Karpas-422 (cell line): Measurements from ENCODE around the gene INO80D. TPM values are rescaled to one million over a fixed set of nuclear protein-coding genes. Genes with fewer than 3 reads are reported as not detected.

ENCODE experiments used
- DNase-seq: peaks from one replicate; pipeline ENCODE4 v3.0.0-alpha.2; 2015
- H2AFZ ChIP-seq: fragments of 200-600 bp; sonication (generic); 2 replicates; pipeline ENCODE4 v1.6.1; 2014; ENCODE audit warnings: antibody characterized with exemption, low read length, mixed read lengths
- H3K27ac ChIP-seq: fragments of 200-600 bp; sonication (generic); 2 replicates; pipeline ENCODE4 v1.5.1; 2014; ENCODE audit warnings: mild to moderate bottlenecking, low read length, moderate library complexity
- H3K27me3 ChIP-seq: fragments of 200-600 bp; sonication (generic); 2 replicates; pipeline ENCODE4 v1.6.1; 2014; ENCODE audit warnings: low read length, mixed read lengths
- H3K36me3 ChIP-seq: fragments of 200-600 bp; sonication (generic); 2 replicates; pipeline ENCODE4 v1.6.1; 2014; ENCODE audit warnings: low read length, mixed read lengths; ENCODE audit not compliant: insufficient read depth
- H3K4me1 ChIP-seq: fragments of 200-600 bp; sonication (generic); 2 replicates; pipeline ENCODE4 v1.6.1; 2014; ENCODE audit warnings: mild to moderate bottlenecking, low read length, mixed read lengths
- H3K4me2 ChIP-seq: fragments of 200-600 bp; sonication (generic); 2 replicates; pipeline ENCODE4 v1.6.1; 2014; ENCODE audit warnings: low read length, low read depth, mild to moderate bottlenecking; ENCODE audit not compliant: poor library complexity, severe bottlenecking
- H3K4me3 ChIP-seq: fragments of 200-600 bp; sonication (generic); 2 replicates; pipeline ENCODE4 v1.5.1; 2014; ENCODE audit warnings: mild to moderate bottlenecking, antibody characterized with exemption, low read length, mixed read lengths
- H3K79me2 ChIP-seq: fragments of 200-600 bp; sonication (generic); 2 replicates; pipeline ENCODE4 v1.6.1; 2014; ENCODE audit warnings: mild to moderate bottlenecking, low read length, mixed read lengths
- H3K9ac ChIP-seq: fragments of 200-600 bp; sonication (generic); 2 replicates; pipeline ENCODE4 v1.6.0; 2014; ENCODE audit warnings: low read length
- H3K9me2 ChIP-seq: fragments of 200-600 bp; sonication (generic), shearing (Covaris generic); replicated peaks from 2 replicates; pipeline ENCODE4 v1.6.0; 2014; ENCODE audit warnings: mild to moderate bottlenecking, low read length, moderate library complexity; ENCODE audit not compliant: insufficient read depth
- H3K9me3 ChIP-seq: fragments of 300-700, 200-600 bp; sonication (generic); 2 replicates; pipeline ENCODE4 v1.6.1; 2014; ENCODE audit warnings: low read length, mixed read lengths
- H4K20me1 ChIP-seq: fragments of 200-600 bp; sonication (generic); 2 replicates; pipeline ENCODE4 v1.6.1; 2014; ENCODE audit warnings: mild to moderate bottlenecking, antibody characterized with exemption, low read length, low read depth; ENCODE audit not compliant: insufficient read depth
- total RNA-seq: library from RNA; depleted of rRNA; stranded (reverse); fragments of >200 nt; shearing (Covaris generic); gene quantifications from 2 replicates; pipeline ENCODE4 v1.2.3, GENCODE V29; 2014; ENCODE audit warnings: low replicate concordance

INO80D gene
- total RNA-seq, 1 experiment from 2014 or later = 14.8 TPM

DNA sequence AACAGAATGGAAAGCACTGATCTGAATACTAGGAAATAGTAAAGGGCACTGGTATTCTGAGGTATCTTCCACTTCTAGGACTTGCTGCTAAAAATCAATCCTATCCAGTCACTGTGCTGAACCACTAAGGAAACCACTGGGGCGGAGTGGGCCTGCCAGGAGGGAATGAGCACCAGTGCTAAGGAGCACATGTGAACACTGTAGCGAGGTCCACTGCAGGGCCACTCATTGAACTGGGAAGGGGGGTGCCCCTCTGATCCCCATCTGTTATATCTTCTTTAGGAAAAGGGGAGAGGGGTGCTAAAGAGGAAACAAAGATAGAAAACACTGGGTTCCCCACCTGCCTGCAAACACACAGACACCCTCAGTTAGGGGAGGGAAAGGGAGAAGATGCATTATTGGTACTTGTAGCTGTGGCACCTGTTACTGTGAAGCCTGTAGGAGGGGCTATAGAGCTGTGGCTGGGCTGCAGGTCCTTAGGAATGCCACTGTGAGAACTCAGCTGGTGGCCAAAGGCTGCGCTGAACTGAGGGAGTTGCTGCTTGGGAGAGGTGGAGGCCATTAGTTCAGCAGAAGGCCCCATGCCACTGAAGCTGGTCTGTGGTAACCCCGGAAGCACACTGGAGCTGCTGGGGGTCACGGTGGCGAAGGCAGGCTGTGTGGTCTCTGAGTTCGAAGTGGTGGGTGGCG, 81.8 kb downstream of the INO80D start:
- Histone ChIP-seq H3K4me3 (no peak overlapping the region), H3K9ac (no peak overlapping the region), H3K27me3 (no peaks in the 10 kb centered on the region), H3K79me2 (peaks cover 11% of the 10 kb centered on the region; the same call in 1 of the 2 replicates), H3K9me2 (no peaks in the 10 kb centered on the region), H3K9me3 (no peaks in the 10 kb centered on the region), H4K20me1 (no peaks in the 10 kb centered on the region), H3K36me3 (0 out of 2 replicates have a peak, but pooled peaks cover 9% of the 10 kb centered on the region), H3K4me2 (no peak overlapping the region), H2AFZ (no peak overlapping the region), H3K4me1 (peaks cover 24% of the 10 kb centered on the region), H3K27ac (no peak overlapping the region)
- peak; percentile 74 for DNase-seq

DNA sequence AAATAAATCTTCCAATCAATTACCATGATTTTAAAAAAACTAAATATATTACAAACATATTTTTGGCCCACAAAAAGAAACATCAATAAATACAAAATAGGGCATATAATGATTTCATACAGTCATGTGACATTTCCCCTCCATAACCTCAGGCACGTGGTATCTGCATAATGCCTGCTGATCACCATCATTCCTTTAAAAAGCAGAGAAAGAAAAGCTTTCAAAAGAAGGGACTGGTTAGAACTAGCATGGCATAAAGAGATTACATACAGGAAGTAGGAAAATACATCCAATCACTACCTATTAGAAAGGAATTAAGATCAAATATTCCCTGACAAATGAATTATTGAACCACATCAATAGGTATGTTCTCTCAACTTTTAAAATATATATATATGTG, 83.5 kb downstream of the INO80D start:
- H3K9me2 ChIP-seq = no peaks in the 10 kb centered on the region
- H2AFZ ChIP-seq = no peak overlapping the region
- DNase-seq = no peak
- H3K9ac ChIP-seq = no peak overlapping the region
- 0 out of 2 replicates have a peak, but pooled peaks cover 9% of the 10 kb centered on the region for H3K36me3 ChIP-seq
- H3K27me3 ChIP-seq = no peaks in the 10 kb centered on the region
- no peaks in the 10 kb centered on the region for H3K9me3 ChIP-seq
- H3K4me3 ChIP-seq = no peak overlapping the region
- peak overlapping the region; percentile 36 for H3K27ac ChIP-seq
- peak overlapping the region; percentile 59 for H3K4me2 ChIP-seq
- H4K20me1 ChIP-seq = no peaks in the 10 kb centered on the region
- peaks cover 24% of the 10 kb centered on the region for H3K4me1 ChIP-seq
- peaks cover 11% of the 10 kb centered on the region; the same call in 1 of the 2 replicates for H3K79me2 ChIP-seq

DNA sequence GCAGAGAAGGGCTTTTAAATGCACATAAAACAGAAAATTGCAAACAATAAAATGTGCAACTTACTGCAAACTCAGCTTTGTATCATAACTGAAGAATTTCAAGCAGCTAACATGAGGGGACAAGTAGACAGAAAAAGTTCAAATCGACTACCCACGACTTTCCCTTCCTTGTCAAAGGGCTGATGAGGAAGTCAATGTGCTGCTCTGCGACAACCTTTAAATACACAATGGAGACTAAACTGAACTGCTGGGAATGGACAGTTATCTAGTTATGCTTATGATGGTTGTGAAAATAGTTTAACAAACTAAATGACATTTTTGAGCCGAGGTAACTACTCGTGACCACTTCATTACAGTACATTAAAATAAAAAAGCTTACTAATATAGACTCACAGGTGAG, 84.1 kb downstream of the INO80D start:
- no peak overlapping the region for H3K4me3 ChIP-seq
- no peak for DNase-seq
- H3K27ac ChIP-seq = peak overlapping the region; percentile 36
- H3K79me2 ChIP-seq = peaks cover 11% of the 10 kb centered on the region; the same call in 1 of the 2 replicates
- no peaks in the 10 kb centered on the region for H3K9me3 ChIP-seq
- H4K20me1 ChIP-seq = no peaks in the 10 kb centered on the region
- H3K27me3 ChIP-seq = no peaks in the 10 kb centered on the region
- peaks cover 24% of the 10 kb centered on the region for H3K4me1 ChIP-seq
- H2AFZ ChIP-seq = no peak overlapping the region
- H3K9ac ChIP-seq = no peak overlapping the region
- peak overlapping the region; percentile 59 for H3K4me2 ChIP-seq
- 0 out of 2 replicates have a peak, but pooled peaks cover 9% of the 10 kb centered on the region for H3K36me3 ChIP-seq
- H3K9me2 ChIP-seq = no peaks in the 10 kb centered on the region

DNA sequence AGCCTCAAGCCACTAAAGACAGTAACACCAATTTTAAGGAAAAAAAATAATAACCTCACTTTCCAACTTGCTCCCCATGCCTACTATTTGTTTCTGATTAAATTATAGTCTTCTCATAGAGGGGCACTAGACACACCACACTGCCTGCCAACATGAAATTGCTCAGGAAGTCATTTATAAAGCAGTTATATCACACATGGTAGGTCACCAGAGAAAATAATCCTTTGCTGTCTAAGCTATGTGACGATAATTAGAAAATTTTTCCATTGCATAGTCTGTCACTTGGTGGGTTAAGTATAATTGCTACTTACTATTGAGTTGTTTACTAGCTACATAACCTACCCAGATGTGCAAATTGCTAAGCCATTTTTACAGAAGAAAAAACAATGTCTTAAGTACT, 85.2 kb downstream of the INO80D start:
- Histone ChIP-seq H3K4me1 (peaks cover 24% of the 10 kb centered on the region), H3K27me3 (no peaks in the 10 kb centered on the region), H3K4me3 (no peak overlapping the region), H3K9me2 (no peaks in the 10 kb centered on the region), H2AFZ (no peak overlapping the region), H3K4me2 (no peak overlapping the region), H3K79me2 (peaks cover 11% of the 10 kb centered on the region; the same call in 1 of the 2 replicates), H3K36me3 (0 out of 2 replicates have a peak, but pooled peaks cover 9% of the 10 kb centered on the region), H3K9ac (no peak overlapping the region), H3K27ac (no peak overlapping the region), H3K9me3 (no peaks in the 10 kb centered on the region), H4K20me1 (no peaks in the 10 kb centered on the region)
- DNase-seq = no peak

DNA sequence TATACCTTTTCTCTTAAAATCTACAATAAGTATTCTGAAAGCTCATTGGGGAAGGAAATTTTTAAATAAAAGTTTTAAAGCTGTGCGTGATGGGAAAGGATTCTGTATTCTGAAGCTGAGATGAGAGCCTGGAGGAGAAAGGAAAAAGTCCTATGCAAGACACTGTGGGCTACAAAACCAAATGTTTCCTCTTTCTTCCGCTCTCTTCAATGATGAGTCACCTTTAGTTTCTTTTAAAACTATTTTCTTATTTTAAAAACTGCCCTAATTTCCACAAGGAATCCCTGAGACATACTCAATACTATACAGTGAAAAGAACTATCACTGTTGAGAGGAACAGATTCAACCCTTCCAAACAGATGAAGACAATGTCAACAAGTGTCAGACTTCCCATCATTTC, 87.4 kb downstream of the INO80D start:
- Histone ChIP-seq H3K36me3 (no peaks in the 10 kb centered on the region), H3K4me3 (no peak overlapping the region), H3K79me2 (peaks cover 7% of the 10 kb centered on the region; the same call in 1 of the 2 replicates), H3K27me3 (no peaks in the 10 kb centered on the region), H3K9ac (no peak overlapping the region), H3K9me2 (no peaks in the 10 kb centered on the region), H2AFZ (no peak overlapping the region), H3K4me2 (no peak overlapping the region), H3K9me3 (no peaks in the 10 kb centered on the region), H3K4me1 (peaks cover 24% of the 10 kb centered on the region), H3K27ac (no peak overlapping the region), H4K20me1 (no peaks in the 10 kb centered on the region)
- DNase-seq = no peak

DNA sequence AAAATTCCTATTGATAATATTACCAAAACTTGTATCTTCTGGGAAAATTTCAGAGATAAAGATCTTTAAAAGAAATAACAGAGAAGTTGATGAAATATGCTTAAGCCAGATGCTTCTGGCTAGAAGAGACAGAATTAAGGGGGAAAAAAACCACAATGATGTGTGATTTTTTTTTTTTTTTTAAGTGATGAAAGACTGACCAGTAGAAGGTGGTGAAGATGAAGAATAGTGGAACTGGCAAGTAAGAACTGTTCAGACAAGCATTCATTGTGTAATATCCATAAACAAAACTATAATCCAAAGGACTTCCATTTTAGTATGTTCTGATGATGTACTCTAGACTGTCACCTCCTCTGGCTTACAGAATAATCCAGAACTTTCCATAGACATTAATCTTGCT, 89.8 kb downstream of the INO80D start:
- no peak overlapping the region for H3K9ac ChIP-seq
- H3K36me3 ChIP-seq = 0 out of 2 replicates have a peak, but pooled peaks cover 3% of the 10 kb centered on the region
- H4K20me1 ChIP-seq = no peaks in the 10 kb centered on the region

DNA sequence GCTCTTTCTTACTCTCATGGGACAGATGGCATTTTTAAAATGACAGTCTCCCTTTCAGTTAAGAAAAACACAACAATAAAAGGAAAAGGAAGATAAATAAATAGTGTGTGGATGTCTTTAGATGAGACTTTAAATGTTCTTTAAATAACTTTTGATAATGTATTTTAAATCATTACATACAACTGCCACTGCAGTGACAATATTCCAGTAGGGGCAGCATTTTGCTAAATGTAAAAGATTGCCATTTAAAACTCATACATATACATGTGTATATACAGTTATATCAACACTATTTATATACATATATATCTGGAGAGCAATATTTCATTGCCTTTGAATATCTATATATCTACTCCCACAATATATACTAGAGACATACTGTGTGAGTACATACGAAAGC, 90.7 kb downstream of the INO80D start:
- H2AFZ ChIP-seq = no peak overlapping the region
- no peaks in the 10 kb centered on the region for H3K4me1 ChIP-seq
- no peak overlapping the region for H3K27ac ChIP-seq
- H3K4me3 ChIP-seq = no peak overlapping the region
- H3K27me3 ChIP-seq = no peaks in the 10 kb centered on the region
- H3K9ac ChIP-seq = no peak overlapping the region
- H4K20me1 ChIP-seq = no peaks in the 10 kb centered on the region
- no peak for DNase-seq
- no peaks in the 10 kb centered on the region for H3K9me3 ChIP-seq
- 0 out of 2 replicates have a peak, but pooled peaks cover 3% of the 10 kb centered on the region for H3K36me3 ChIP-seq
- no peaks in the 10 kb centered on the region for H3K9me2 ChIP-seq
- no peak overlapping the region for H3K4me2 ChIP-seq
- no peaks in the 10 kb centered on the region; the same call in 1 of the 2 replicates for H3K79me2 ChIP-seq

More for the DNA sequence above, 89.8 kb downstream of the INO80D start:
- Histone ChIP-seq H3K9me3 (no peaks in the 10 kb centered on the region), H3K9me2 (no peaks in the 10 kb centered on the region), H3K4me2 (no peak overlapping the region), H3K4me3 (no peak overlapping the region), H3K27me3 (no peaks in the 10 kb centered on the region), H3K27ac (no peak overlapping the region), H3K4me1 (no peaks in the 10 kb centered on the region), H3K79me2 (no peaks in the 10 kb centered on the region; the same call in 1 of the 2 replicates), H2AFZ (no peak overlapping the region)
- DNase-seq = no peak

DNA sequence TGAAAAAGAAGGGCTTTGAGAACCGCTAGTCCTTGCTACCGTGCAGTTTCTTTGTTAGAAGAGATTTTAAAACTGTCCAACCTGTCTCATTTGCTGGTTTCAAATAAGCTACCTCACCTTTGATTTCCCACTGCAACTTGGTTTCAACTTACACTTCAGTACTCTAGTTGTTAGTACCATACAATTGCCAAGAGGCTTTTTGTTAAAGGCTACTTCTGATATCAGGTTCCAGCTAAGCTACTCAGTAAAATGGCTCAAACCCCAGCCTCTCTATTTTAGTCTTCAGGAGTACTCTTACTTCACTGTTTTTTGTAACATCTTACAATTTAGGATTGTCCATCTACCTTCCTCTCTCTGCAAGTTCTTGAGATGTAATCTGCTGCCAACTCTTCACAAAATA, 91.6 kb downstream of the INO80D start:
- H3K4me3 ChIP-seq = no peak overlapping the region
- no peaks in the 10 kb centered on the region for H3K9me3 ChIP-seq
- no peaks in the 10 kb centered on the region for H3K79me2 ChIP-seq
- 0 out of 2 replicates have a peak, but pooled peaks cover 3% of the 10 kb centered on the region for H3K36me3 ChIP-seq
- H3K27me3 ChIP-seq = no peaks in the 10 kb centered on the region
- no peak for DNase-seq
- H3K27ac ChIP-seq = no peak overlapping the region
- H3K4me1 ChIP-seq = no peaks in the 10 kb centered on the region
- H4K20me1 ChIP-seq = no peaks in the 10 kb centered on the region
- no peak overlapping the region for H3K4me2 ChIP-seq
- no peaks in the 10 kb centered on the region for H3K9me2 ChIP-seq
- H3K9ac ChIP-seq = no peak overlapping the region
- no peak overlapping the region for H2AFZ ChIP-seq
